ENCODE data around the gene AP4B1. TPM values are rescaled to one million over a fixed set of nuclear protein-coding genes. Genes with fewer than 3 reads are reported as not detected.
A peak's percentile ranks its signal among the peaks of the same experiment; 100 is the strongest.
"Not testable (repeated sequence)": the region's sequence is repeated elsewhere in the genome, so short reads cannot be mapped to it uniquely, and the experiment has no call there.

Gene AP4B1
- total RNA-seq = 10 to 100 TPM; 46.5 to 61.7 TPM

DNA sequence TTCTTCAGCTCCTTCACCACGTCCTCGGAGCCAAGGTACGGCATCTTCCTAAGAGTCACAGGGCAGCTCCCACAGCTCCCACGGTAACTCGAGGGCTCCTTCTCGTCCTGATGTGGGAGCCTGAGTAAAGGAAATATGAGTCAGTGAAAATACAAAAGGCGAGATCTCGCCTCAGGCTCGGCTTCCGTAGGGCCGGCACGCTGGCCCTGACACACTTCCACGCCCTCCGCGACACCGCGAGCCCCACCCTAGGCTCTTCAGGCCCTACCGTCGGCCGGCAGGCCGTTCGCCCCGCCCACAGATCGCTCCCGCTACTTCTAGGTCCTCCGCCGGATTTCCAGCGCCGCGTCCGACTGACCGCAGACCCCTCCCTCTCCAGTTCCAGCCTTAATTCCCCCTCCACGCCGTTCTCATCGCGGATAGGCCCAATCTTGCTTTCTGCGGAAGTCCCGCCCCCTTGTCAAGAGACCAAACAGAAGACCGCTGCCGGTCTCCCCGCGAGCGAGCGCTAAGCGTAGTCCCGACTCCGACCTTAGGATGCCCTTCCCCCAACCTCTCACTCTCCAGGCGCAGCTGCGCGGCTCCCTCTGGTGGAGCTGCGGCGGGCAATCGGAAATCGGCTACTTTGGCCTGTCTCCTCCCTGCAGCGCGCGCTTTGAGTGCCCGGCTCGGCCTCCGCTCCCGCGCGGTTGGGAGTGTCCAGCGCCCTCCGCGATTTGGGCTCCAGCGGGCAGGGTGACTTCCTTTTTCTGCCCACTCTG is at the start of gene AP4B1, which contains the start of gene DCLRE1B:
TSS of gene AP4B1 (minus strand) at position 126 of the 761 bp plus-strand sequence. CDS start at position 44, 82 bp downstream.
TSS of gene DCLRE1B (plus strand) at position 653 of the 761 bp plus-strand sequence. CDS start 261 bp downstream, outside the sequence.
- H3K36me3 Mint-ChIP-seq (ENCODE audit: low read depth) = peaks cover 91% of the 10 kb centered on the region
- peak within 1 kb of the TSS; percentile 84 for H3K27ac Mint-ChIP-seq
- peak; percentile 91 for ATAC-seq (replicated peaks)
- no peaks in the 10 kb centered on the region for H3K27me3 Mint-ChIP-seq
- H3K9me3 Mint-ChIP-seq = no peaks in the 10 kb centered on the region
- peaks cover 39% of the 10 kb centered on the region for H3K4me1 Mint-ChIP-seq
- H3K4me3 Mint-ChIP-seq = peak within 1 kb of the TSS; percentile 96

DNA sequence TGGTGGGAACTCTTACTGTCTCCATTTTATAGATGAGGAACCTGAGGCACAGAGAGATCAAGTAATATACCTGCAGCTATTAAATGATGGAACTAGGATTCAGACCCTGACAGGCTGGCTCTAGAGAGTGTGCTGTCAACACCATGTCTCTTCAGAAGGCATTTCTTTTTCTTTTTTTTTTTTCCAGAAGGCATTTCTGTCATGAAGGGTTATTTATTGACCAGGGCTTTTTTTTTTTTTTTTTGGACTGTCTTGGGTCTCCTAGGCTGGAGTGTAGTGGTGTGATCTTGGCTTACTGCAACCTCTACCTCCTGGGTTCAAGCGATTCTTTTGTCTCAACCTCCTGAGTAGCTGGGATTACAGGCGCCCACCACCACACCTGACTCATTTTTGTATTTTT is 47.1 kb upstream of the AP4B1 start:
- peak overlapping the region; percentile 65 for H3K27ac Mint-ChIP-seq
- no peaks in the 10 kb centered on the region for H3K27me3 Mint-ChIP-seq
- peaks cover 71% of the 10 kb centered on the region for H3K36me3 Mint-ChIP-seq (ENCODE audit: low read depth)

DNA sequence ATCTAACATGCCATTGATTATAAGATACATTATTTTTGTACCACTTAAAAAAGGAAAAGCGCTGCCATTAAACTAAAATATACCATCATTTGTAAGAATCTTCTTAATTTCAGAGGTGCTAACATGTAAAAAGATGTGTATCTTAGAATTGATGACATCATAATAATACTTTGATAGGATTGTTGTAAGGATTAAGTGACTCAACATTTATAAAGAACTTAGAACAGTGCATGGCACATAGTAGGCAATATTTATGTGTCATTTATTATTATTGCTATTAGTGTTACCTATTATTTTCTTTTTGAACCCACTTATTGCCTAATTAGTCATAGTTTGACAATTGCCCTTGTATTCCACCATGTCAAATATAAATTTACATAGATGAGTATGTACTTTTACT is 46.3 kb upstream of the AP4B1 start:
- H3K36me3 Mint-ChIP-seq (ENCODE audit: low read depth) = peaks cover 69% of the 10 kb centered on the region
- H3K4me3 Mint-ChIP-seq = no peak overlapping the region
- no peak for ATAC-seq (replicated peaks)
- H3K9me3 Mint-ChIP-seq = no peaks in the 10 kb centered on the region
- H3K27me3 Mint-ChIP-seq = no peaks in the 10 kb centered on the region
- peaks cover 22% of the 10 kb centered on the region for H3K4me1 Mint-ChIP-seq
- no peak overlapping the region for H3K27ac Mint-ChIP-seq

More for the DNA sequence above, 47.1 kb upstream of the AP4B1 start:
- Mint-ChIP-seq H3K9me3 (no peaks in the 10 kb centered on the region), H3K4me1 (peaks cover 21% of the 10 kb centered on the region), H3K4me3 (no peak overlapping the region)
- ATAC-seq (replicated peaks) = no peak

DNA sequence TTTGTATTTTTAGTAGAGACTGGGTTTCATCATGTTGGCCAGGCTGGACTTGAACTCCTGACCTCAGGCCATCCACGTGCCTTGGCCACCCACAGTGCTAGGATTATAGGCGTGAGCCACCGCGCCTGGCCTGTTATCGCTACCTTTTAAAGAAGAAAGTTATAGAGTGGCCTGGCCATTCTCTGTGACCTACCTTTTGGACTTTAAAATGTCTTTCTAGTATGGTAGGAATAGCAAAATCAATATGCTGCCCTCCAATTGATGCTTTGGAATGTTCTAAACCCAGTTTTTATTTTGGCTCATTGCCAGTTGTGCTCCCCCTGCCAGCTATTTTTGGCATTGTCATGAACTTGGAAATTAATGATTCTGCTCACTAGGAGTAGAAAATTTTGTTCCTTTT is 44.4 kb upstream of the AP4B1 start:
- Mint-ChIP-seq H3K27me3 (no peaks in the 10 kb centered on the region), H3K4me1 (peaks cover 26% of the 10 kb centered on the region), H3K4me3 (peak overlapping the region; percentile 84), H3K27ac (peak overlapping the region; percentile 91), H3K9me3 (no peaks in the 10 kb centered on the region), H3K36me3 (ENCODE audit: low read depth) (peaks cover 68% of the 10 kb centered on the region)
- ATAC-seq (replicated peaks) = no peak

DNA sequence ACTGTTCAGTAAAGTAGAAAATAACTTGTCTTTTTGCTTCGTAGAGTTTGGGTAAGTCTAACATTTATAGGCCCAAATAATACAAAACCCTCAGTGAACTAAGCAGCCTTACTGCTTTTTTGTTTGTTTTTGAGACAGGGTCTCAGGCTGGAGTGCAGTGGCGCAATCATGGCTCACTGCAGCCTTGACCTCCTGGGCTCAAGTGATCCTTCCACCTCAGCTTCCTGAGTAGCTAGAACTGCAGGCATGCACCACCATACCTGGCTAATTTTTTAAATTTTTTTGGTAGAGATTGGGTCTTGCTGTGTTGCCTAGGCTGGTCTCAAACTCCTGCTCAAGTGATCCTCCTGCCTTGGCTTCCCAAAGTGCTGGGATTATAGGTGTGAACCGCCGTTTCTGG is 43.6 kb upstream of the AP4B1 start:
- Mint-ChIP-seq H3K36me3 (ENCODE audit: low read depth) (peaks cover 68% of the 10 kb centered on the region), H3K4me3 (peak overlapping the region; percentile 84), H3K27ac (peak overlapping the region; percentile 91), H3K4me1 (peaks cover 29% of the 10 kb centered on the region)
- not testable (repeated sequence) for ATAC-seq (replicated peaks); H3K9me3 Mint-ChIP-seq; H3K27me3 Mint-ChIP-seq

DNA sequence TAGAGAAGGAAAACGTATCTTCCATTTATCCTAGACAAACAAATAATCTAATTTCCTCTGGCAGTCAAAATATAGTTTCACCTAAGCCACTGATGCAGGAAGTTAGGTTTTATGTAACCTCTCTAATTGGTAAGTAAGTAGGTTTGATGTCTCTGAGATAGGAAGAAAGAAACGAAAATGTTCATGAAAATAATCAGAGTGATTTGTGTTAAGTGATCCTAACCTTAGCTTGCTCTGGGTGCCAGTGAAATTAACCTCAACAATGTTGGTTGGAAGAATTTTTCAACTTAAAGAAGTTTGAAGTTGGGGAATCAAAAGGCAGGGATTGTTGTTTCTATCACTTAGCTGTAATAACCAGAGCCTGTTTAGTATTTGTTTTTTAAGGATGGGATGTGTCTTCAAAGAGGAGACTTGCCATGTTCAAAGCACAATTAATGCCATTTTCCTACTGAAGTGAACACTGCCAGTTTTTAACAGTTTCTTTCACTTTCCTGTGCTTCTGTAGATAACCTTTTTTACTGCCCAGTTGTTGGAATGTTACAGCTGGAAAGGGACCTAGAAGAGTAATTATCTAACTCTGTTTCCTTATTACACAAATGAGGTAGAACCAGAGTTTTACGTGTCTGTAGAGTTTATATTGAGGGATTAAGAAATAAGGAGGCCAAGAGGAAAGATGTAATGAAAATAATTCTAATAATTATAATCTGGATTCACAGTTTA is 42.9 kb upstream of the AP4B1 start:
- Mint-ChIP-seq H3K27ac (peak overlapping the region; percentile 91), H3K4me1 (peaks cover 32% of the 10 kb centered on the region), H3K4me3 (peak overlapping the region; percentile 84), H3K9me3 (no peaks in the 10 kb centered on the region), H3K36me3 (ENCODE audit: low read depth) (peaks cover 66% of the 10 kb centered on the region), H3K27me3 (no peaks in the 10 kb centered on the region)
- peak; percentile 25 for ATAC-seq (replicated peaks)

DNA sequence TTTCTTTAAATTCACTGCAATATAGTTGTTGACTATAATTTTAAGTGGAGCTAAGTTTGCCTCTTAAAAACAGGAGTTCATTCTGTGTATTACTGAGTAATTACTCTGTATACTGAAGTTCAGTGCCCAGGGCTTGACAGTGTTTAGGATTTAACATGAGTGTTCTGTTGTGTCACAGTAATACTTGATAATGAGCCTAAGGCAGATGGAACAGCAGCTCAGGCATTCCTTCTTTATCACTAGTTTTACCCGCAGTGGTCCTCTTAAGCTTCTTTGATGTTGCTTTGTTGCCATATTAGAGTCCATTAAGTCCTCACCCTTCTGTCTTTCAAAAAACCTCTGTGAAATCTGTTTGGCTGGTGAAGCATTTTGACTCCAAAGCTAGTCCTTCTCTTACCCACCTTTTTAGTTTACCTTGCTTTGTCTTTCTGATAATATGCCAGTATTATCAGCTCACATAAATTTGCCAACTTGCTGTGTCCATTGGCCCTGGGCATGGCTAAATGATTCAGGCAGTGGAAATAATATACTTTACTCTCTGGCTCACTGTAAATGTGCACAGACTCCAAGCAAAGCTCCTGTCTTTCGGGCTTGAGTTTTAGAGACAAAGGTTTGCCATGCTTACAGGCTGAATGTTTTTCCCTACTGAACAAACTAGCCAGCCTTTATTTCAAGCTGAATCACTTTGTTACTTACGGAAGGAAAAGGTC is 42.2 kb upstream of the AP4B1 start:
- ATAC-seq (replicated peaks) = peak; percentile 77
- peak overlapping the region; percentile 91 for H3K27ac Mint-ChIP-seq
- H3K4me1 Mint-ChIP-seq = peaks cover 32% of the 10 kb centered on the region
- no peaks in the 10 kb centered on the region for H3K9me3 Mint-ChIP-seq
- no peaks in the 10 kb centered on the region for H3K27me3 Mint-ChIP-seq
- H3K36me3 Mint-ChIP-seq (ENCODE audit: low read depth) = peaks cover 66% of the 10 kb centered on the region
- H3K4me3 Mint-ChIP-seq = peak overlapping the region; percentile 84

DNA sequence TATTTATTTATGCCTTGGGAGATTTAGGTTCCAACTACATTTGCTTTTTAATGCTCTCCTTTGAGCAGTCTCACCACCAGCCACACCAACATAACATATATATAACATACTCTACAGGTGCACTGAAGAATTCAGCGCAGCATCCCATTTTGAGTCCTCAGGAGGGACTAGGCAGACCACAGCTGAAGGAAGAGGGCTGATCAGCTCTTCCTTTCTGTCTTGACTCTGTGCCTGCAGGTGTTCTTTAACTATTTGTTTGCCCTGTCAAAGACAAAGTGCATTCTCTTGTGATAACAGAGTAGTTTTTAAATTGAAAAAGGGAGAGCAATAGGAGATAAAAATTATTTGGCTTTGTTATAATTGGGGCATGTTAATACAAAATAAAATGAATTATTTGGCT is 41.5 kb upstream of the AP4B1 start:
- peaks cover 67% of the 10 kb centered on the region for H3K36me3 Mint-ChIP-seq (ENCODE audit: low read depth)
- H3K4me3 Mint-ChIP-seq = peak overlapping the region; percentile 84
- ATAC-seq (replicated peaks) = peak; percentile 41
- H3K4me1 Mint-ChIP-seq = peaks cover 35% of the 10 kb centered on the region
- no peaks in the 10 kb centered on the region for H3K9me3 Mint-ChIP-seq
- peak overlapping the region; percentile 91 for H3K27ac Mint-ChIP-seq
- H3K27me3 Mint-ChIP-seq = no peaks in the 10 kb centered on the region

DNA sequence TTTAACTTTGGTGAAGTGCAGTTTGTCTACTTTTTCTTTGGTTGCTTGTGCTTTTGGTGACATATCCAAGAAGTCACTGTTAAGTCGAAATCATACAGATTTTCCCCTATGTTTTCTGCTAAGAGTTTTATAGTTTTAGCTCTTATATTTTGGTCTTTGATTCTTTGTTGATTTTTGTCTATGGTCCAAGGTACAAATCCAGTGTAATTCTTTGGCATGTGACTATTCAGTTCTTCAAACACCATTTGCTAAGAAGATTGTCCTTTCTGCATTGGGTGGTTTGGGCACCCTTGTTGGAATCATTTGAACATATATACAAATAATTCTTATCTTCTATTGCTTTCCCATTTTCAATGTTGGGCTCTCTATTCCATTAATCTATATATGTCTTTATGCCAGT is 40.7 kb upstream of the AP4B1 start:
- Mint-ChIP-seq H3K27me3 (no peaks in the 10 kb centered on the region), H3K4me1 (peaks cover 43% of the 10 kb centered on the region), H3K36me3 (ENCODE audit: low read depth) (peaks cover 75% of the 10 kb centered on the region), H3K9me3 (no peaks in the 10 kb centered on the region), H3K27ac (peak overlapping the region; percentile 91), H3K4me3 (no peak overlapping the region)
- no peak for ATAC-seq (replicated peaks)

DNA sequence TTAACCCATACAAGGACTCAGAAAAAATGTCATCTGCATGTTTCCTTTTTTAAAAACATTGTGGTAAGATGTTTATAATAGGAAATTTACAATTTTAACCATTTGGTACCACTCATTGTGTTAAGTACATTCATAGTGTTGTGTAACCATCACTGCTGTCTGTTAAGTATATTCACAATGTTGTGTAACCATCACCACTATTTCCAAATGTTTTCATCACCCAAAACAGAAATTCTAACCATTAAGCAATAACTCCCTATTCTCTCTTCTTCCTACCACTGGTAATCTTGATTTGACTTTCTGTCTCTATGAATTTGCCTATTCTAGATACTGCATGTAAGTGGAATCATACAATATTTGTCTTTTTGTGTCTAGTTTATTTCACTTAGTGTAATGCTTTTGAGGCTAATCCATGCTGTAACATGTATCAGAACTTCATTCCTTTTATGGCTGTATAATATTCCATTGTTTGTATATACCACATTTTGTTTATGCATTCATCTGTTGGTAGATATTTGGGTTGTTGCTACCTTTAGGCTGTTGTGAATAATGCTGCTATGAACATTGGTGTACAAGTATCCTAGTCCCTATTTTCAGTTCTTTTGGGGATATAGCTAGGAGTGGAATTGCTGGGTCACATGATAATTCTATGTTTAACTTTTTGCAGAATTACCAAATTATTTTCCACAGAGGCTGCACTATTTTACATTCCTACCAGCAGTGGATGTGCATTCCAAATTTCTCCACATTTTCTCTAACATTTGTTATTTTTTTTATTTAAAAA is 38.6 kb upstream of the AP4B1 start:
- peaks cover 73% of the 10 kb centered on the region for H3K36me3 Mint-ChIP-seq (ENCODE audit: low read depth)
- H3K9me3 Mint-ChIP-seq = no peaks in the 10 kb centered on the region
- no peaks in the 10 kb centered on the region for H3K27me3 Mint-ChIP-seq
- H3K4me3 Mint-ChIP-seq = peak overlapping the region; percentile 34
- H3K4me1 Mint-ChIP-seq = peaks cover 59% of the 10 kb centered on the region
- peak; percentile 4 for ATAC-seq (replicated peaks)
- peak overlapping the region; percentile 74 for H3K27ac Mint-ChIP-seq

DNA sequence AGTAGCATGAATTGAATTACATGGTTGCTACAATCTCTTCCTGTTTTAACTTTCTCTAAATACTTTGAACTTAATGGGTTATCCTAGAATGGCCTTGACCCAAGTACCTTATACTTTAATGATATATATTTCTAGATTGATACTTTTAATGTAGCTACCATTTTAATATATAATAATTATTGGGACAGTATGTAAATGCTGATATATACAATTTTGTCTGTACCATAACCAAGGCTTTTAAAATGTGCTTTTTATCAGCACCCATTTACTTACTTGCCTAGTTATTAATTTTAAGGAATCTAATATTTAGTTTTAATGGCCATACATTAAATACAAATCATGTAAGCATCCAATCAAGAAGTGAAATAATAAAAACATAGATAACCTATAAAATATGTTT is 37.9 kb upstream of the AP4B1 start:
- H3K9me3 Mint-ChIP-seq = no peaks in the 10 kb centered on the region
- H3K4me1 Mint-ChIP-seq = peaks cover 61% of the 10 kb centered on the region
- H3K27me3 Mint-ChIP-seq = no peaks in the 10 kb centered on the region
- H3K27ac Mint-ChIP-seq = no peak overlapping the region
- ATAC-seq (replicated peaks) = no peak
- peaks cover 77% of the 10 kb centered on the region for H3K36me3 Mint-ChIP-seq (ENCODE audit: low read depth)
- H3K4me3 Mint-ChIP-seq = no peak overlapping the region

DNA sequence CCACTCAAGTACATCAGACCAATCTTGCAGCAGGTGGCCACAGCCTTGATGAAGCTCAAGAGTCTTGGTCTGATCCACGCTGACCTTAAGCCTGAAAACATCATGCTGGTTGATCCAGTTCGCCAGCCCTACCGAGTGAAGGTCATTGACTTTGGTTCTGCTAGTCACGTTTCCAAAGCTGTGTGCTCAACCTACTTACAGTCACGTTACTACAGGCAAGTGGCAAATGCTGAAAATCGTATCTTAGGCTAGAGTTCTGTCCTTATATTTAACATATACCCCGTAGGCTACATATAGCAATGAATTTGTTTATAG is 36.6 kb upstream of the AP4B1 start:
- Mint-ChIP-seq H3K27ac (peak overlapping the region; percentile 89), H3K4me3 (peak overlapping the region; percentile 85), H3K9me3 (no peaks in the 10 kb centered on the region), H3K4me1 (peaks cover 56% of the 10 kb centered on the region), H3K36me3 (ENCODE audit: low read depth) (peaks cover 77% of the 10 kb centered on the region), H3K27me3 (no peaks in the 10 kb centered on the region)
- no peak for ATAC-seq (replicated peaks)

DNA sequence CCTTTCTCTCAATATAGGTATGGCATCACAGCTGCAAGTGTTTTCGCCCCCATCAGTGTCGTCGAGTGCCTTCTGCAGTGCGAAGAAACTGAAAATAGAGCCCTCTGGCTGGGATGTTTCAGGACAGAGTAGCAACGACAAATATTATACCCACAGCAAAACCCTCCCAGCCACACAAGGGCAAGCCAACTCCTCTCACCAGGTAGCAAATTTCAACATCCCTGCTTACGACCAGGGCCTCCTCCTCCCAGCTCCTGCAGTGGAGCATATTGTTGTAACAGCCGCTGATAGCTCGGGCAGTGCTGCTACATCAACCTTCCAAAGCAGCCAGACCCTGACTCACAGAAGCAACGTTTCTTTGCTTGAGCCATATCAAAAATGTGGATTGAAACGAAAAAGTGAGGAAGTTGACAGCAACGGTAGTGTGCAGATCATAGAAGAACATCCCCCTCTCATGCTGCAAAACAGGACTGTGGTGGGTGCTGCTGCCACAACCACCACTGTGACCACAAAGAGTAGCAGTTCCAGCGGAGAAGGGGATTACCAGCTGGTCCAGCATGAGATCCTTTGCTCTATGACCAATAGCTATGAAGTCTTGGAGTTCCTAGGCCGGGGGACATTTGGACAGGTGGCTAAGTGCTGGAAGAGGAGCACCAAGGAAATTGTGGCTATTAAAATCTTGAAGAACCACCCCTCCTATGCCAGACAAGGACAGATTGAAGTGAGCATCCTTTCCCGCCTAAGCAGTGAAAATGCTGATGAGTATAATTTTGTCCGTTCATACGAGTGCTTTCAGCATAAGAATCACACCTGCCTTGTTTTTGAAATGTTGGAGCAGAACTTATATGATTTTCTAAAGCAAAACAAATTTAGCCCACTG is 36.0 kb upstream of the AP4B1 start:
- Mint-ChIP-seq H3K4me3 (peak overlapping the region; percentile 85), H3K36me3 (ENCODE audit: low read depth) (peaks cover 74% of the 10 kb centered on the region), H3K27ac (peak overlapping the region; percentile 89), H3K27me3 (no peaks in the 10 kb centered on the region), H3K9me3 (no peaks in the 10 kb centered on the region), H3K4me1 (peaks cover 53% of the 10 kb centered on the region)
- peak; percentile 81 for ATAC-seq (replicated peaks)

All from activated T-helper 17 cell treated with anti-CD3 and anti-CD28 coated beads, Interleukin-2, amount 50 U/mL, for 72 hours (primary cell).